HepG2 (cell line): Measurements from ENCODE around the gene SDCCAG8. TPM values are rescaled to one million over a fixed set of nuclear protein-coding genes. Genes with fewer than 3 reads are reported as not detected.

Source experiments
- FOXA3 ChIP-seq: IDR thresholded peaks from 2 replicates; pipeline ENCODE4 v1.6.1; 2016; ENCODE audit warnings: missing genetic modification reagents, missing compliant biosample characterization
- HDAC2 ChIP-seq: sonication (generic); formaldehyde crosslinking; IDR thresholded peaks from 2 replicates; pipeline ENCODE4 v1.4.0; 2020; ENCODE audit warnings: missing genetic modification reagents
- MAF1 ChIP-seq: sonication (generic); formaldehyde crosslinking; IDR thresholded peaks from 2 replicates; pipeline ENCODE4 v1.5.0; 2020; ENCODE audit warnings: missing genetic modification reagents, borderline replicate concordance
- MYC ChIP-seq: sonication (generic); formaldehyde crosslinking; IDR thresholded peaks from 2 replicates; pipeline ENCODE4 v1.9.0; 2021; ENCODE audit warnings: missing genetic modification reagents, borderline replicate concordance
- PHF8 ChIP-seq: sonication (generic); formaldehyde crosslinking; IDR thresholded peaks from 2 replicates; pipeline ENCODE4 v1.5.0; 2020; ENCODE audit warnings: missing genetic modification reagents
- RBM39 ChIP-seq: fragments of 200-400 bp; formaldehyde crosslinking; IDR thresholded peaks from one replicate; pipeline ENCODE4 v1.6.1; 2018; ENCODE audit warnings: antibody characterized with exemption, mild to moderate bottlenecking, low read depth, low read length; ENCODE audit not compliant: poor library complexity, severe bottlenecking
- RFXAP ChIP-seq: sonication (generic); formaldehyde crosslinking; IDR thresholded peaks from 2 replicates; pipeline ENCODE4 v1.4.0; 2020; ENCODE audit warnings: missing genetic modification reagents, borderline replicate concordance
- YEATS4 ChIP-seq: sonication (generic); formaldehyde crosslinking; IDR thresholded peaks from 2 replicates; pipeline ENCODE4 v1.4.0; 2020; ENCODE audit warnings: missing genetic modification reagents, borderline replicate concordance
- ZBTB7B ChIP-seq: sonication (generic); formaldehyde crosslinking; IDR thresholded peaks from 2 replicates; pipeline ENCODE4 v1.4.0; 2020; ENCODE audit warnings: missing genetic modification reagents
- ZC3H13 ChIP-seq: sonication (generic); formaldehyde crosslinking; IDR thresholded peaks from 2 replicates; pipeline ENCODE4 v1.8.1; 2023; ENCODE audit warnings: mild to moderate bottlenecking, missing genetic modification reagents, moderate library complexity
- ZNF614 ChIP-seq: IDR thresholded peaks from 2 replicates; pipeline ENCODE4 v1.6.1; 2018; ENCODE audit warnings: missing biosample characterization, missing genetic modification reagents, inconsistent platforms, borderline replicate concordance
- ZNF747 ChIP-seq: sonication (generic); formaldehyde crosslinking; IDR thresholded peaks from 2 replicates; pipeline ENCODE4 v1.8.1; 2023; ENCODE audit warnings: missing genetic modification reagents, mild to moderate bottlenecking, borderline replicate concordance
- ZNF781 ChIP-seq: sonication (generic); formaldehyde crosslinking; IDR thresholded peaks from 2 replicates; pipeline ENCODE4 v1.5.1; 2020; ENCODE audit warnings: borderline replicate concordance, mild to moderate bottlenecking, missing genetic modification reagents; ENCODE audit errors: not compliant biosample characterization
- ZNF891 ChIP-seq: sonication (generic); formaldehyde crosslinking; IDR thresholded peaks from 2 replicates; pipeline ENCODE4 v1.5.0; 2020; ENCODE audit warnings: mild to moderate bottlenecking, missing genetic modification reagents
- polyA plus RNA-seq, 8 experiments: library from polyadenylated mRNA; depleted of rRNA in 3 of 8; stranded (reverse) in 7 of 8; unstranded in 1 of 8; fragments of >200 nt; fragmentation: Illumina TruSeq in 4 of 8; extraction: Trizol in 4 of 8; gene quantifications; 2 replicates each; pipeline versions ENCODE4 v1.2.1 to v1.2.3, GENCODE V29; 2011 to 2016; ENCODE audit warnings: low read depth in 4 of 8, missing spikeins in 1 of 8, mixed read lengths in 1 of 8; ENCODE audit not compliant: insufficient read depth in 1 of 8
- total RNA-seq, 5 experiments: library from RNA; depleted of rRNA; stranded (reverse); fragments of >200 nt; fragmentation: Illumina TruSeq; extraction: Trizol; gene quantifications; 2 replicates each; pipeline ENCODE4 v1.2.3, GENCODE V29; 2016; ENCODE audit warnings: low read depth in 1 of 5
- TF ChIP-seq, protein P1 (sequence below): sonication (generic); formaldehyde crosslinking; IDR thresholded peaks from 2 replicates; pipeline ENCODE4 v1.4.0; 2020; ENCODE audit warnings: missing genetic modification reagents
- TF ChIP-seq, protein P2 (sequence below): sonication (generic); formaldehyde crosslinking; IDR thresholded peaks from 2 replicates; pipeline ENCODE4 v1.8.1; 2023; ENCODE audit warnings: missing genetic modification reagents, inconsistent platforms, borderline replicate concordance
- TF ChIP-seq, protein P3 (sequence below): sonication (generic); formaldehyde crosslinking; IDR thresholded peaks from 2 replicates; pipeline ENCODE4 v1.5.1; 2020; ENCODE audit warnings: missing genetic modification reagents, mild to moderate bottlenecking, borderline replicate concordance
- TF ChIP-seq, protein P4 (sequence below): sonication (generic); formaldehyde crosslinking; IDR thresholded peaks from 2 replicates; pipeline ENCODE4 v1.9.0; 2021; ENCODE audit warnings: missing genetic modification reagents, borderline replicate concordance
- TF ChIP-seq, protein P5 (sequence below): sonication (generic); formaldehyde crosslinking; IDR thresholded peaks from 2 replicates; pipeline ENCODE4 v1.8.0; 2022; ENCODE audit warnings: mild to moderate bottlenecking, missing genetic modification reagents, moderate library complexity

Gene SDCCAG8
- total and polyA plus RNA-seq, 2 of the 13 experiments (the other 11 are each of a cell fraction or from before 2014, with no cell fraction given) = 9.5 to 13.4 TPM

DNA sequence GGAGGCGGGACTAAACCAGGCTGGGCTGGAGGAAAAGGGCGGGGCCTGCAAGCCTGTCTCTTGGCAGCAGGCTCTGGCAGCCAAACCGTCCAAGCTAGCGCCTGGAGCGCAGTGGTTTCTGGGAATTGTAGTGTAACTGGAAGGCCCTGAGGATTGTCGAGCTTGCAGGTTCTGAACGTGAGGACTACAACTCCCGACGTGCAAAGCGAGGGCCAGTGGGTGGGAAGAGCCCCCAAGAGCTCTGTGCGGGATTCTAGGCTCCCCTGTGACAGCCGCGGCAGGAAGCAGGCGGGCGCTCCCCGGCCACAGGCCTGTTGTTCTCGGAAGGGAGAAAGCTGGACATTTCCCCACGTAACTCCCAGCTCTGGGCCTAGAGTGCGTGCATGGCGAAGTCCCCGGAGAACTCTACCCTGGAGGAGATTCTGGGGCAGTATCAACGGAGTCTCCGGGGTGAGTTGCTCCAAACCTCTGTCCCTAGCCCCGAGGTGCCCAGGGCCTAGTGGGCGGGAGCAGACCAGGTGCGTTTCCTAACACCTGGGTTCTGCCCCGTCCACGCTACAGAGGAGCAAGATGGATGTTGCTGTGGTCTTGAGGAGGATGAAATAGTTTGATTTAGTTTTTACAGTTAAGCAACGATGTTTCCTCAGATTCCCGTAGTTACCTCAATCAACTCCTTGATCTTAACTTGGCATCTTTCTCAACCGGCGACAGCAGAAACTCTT is at the start of gene SDCCAG8 (continued):
- TF ChIP-seq HDAC2 (CRISPR knock-in tag) (peak; percentile 12; the same call in 1 of the 2 replicates), ZNF891 (CRISPR knock-in tag) (peak; percentile 82), MYC (peak; percentile 61; the same call in 1 of the 2 replicates), RBM39 (peak; percentile 77), ZBTB7B (CRISPR knock-in tag) (peak; percentile 46; the same call in 1 of the 2 replicates), ZNF781 (peak; percentile 39), FOXA3 (0 out of 2 replicates have a peak, but pooled peaks have one; percentile 16), YEATS4 (CRISPR knock-in tag) (peak; percentile 67), MAF1 (CRISPR knock-in tag) (0 out of 2 replicates have a peak, but pooled peaks have one; percentile 31), PHF8 (CRISPR knock-in tag) (peak; percentile 98), ZNF747 (CRISPR knock-in tag) (no peak), ZC3H13 (CRISPR knock-in tag) (0 out of 2 replicates have a peak, but pooled peaks have one; percentile 47), RFXAP (CRISPR knock-in tag) (peak; percentile 57; the same call in 1 of the 2 replicates), ZNF614 (CRISPR knock-in tag) (peak; percentile 19; the same call in 1 of the 2 replicates)
- TF ChIP-seq, protein P1, sequence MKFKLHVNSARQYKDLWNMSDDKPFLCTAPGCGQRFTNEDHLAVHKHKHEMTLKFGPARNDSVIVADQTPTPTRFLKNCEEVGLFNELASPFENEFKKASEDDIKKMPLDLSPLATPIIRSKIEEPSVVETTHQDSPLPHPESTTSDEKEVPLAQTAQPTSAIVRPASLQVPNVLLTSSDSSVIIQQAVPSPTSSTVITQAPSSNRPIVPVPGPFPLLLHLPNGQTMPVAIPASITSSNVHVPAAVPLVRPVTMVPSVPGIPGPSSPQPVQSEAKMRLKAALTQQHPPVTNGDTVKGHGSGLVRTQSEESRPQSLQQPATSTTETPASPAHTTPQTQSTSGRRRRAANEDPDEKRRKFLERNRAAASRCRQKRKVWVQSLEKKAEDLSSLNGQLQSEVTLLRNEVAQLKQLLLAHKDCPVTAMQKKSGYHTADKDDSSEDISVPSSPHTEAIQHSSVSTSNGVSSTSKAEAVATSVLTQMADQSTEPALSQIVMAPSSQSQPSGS (CRISPR knock-in tag) = 0 out of 2 replicates have a peak, but pooled peaks have one; percentile 45
- TF ChIP-seq, protein P2, sequence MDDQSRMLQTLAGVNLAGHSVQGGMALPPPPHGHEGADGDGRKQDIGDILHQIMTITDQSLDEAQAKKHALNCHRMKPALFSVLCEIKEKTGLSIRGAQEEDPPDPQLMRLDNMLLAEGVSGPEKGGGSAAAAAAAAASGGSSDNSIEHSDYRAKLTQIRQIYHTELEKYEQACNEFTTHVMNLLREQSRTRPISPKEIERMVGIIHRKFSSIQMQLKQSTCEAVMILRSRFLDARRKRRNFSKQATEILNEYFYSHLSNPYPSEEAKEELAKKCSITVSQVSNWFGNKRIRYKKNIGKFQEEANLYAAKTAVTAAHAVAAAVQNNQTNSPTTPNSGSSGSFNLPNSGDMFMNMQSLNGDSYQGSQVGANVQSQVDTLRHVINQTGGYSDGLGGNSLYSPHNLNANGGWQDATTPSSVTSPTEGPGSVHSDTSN (CRISPR knock-in tag) = 0 out of 2 replicates have a peak, but pooled peaks have one; percentile 59
- TF ChIP-seq, protein P3, sequence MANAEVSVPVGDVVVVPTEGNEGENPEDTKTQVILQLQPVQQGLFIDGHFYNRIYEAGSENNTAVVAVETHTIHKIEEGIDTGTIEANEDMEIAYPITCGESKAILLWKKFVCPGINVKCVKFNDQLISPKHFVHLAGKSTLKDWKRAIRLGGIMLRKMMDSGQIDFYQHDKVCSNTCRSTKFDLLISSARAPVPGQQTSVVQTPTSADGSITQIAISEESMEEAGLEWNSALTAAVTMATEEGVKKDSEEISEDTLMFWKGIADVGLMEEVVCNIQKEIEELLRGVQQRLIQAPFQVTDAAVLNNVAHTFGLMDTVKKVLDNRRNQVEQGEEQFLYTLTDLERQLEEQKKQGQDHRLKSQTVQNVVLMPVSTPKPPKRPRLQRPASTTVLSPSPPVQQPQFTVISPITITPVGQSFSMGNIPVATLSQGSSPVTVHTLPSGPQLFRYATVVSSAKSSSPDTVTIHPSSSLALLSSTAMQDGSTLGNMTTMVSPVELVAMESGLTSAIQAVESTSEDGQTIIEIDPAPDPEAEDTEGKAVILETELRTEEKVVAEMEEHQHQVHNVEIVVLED (CRISPR knock-in tag) = peak; percentile 46; the same call in 1 of the 2 replicates
- TF ChIP-seq, protein P4, sequence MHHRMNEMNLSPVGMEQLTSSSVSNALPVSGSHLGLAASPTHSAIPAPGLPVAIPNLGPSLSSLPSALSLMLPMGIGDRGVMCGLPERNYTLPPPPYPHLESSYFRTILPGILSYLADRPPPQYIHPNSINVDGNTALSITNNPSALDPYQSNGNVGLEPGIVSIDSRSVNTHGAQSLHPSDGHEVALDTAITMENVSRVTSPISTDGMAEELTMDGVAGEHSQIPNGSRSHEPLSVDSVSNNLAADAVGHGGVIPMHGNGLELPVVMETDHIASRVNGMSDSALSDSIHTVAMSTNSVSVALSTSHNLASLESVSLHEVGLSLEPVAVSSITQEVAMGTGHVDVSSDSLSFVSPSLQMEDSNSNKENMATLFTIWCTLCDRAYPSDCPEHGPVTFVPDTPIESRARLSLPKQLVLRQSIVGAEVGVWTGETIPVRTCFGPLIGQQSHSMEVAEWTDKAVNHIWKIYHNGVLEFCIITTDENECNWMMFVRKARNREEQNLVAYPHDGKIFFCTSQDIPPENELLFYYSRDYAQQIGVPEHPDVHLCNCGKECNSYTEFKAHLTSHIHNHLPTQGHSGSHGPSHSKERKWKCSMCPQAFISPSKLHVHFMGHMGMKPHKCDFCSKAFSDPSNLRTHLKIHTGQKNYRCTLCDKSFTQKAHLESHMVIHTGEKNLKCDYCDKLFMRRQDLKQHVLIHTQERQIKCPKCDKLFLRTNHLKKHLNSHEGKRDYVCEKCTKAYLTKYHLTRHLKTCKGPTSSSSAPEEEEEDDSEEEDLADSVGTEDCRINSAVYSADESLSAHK (CRISPR knock-in tag) = no peak
- TF ChIP-seq, protein P5, sequence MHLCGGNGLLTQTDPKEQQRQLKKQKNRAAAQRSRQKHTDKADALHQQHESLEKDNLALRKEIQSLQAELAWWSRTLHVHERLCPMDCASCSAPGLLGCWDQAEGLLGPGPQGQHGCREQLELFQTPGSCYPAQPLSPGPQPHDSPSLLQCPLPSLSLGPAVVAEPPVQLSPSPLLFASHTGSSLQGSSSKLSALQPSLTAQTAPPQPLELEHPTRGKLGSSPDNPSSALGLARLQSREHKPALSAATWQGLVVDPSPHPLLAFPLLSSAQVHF (CRISPR knock-in tag) = no peak
